GM19324 (cell line): ENCODE data around the gene TGFBR3.

ENCODE experiments used
- ATAC-seq: cut with Tn5 transposase; IDR thresholded peaks from one replicate; pipeline ENCODE4 v1.9.1; 2021; ENCODE audit warnings: mild to moderate bottlenecking, moderate library complexity; ENCODE audit not compliant: unreplicated experiment, low FRiP score

Gene TGFBR3

DNA sequence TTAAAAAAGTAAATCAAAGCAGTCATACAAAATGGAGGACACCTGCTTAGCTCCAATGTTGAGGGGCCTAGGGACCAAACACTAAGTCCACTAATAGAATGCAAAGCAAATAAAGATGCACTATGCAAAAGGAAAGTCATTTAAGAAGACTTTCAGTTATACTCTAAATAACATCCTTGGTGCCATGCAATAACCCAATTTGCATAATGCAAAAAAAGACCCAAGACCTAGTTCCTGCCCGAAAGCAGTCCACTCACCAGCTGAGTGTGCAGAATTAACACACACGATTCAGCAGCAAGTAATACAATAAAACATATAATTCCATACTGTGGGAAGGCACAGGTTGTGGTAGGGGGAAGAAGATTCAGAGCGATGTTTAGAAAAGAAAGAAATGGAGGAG, 101.8 kb downstream of the TGFBR3 start:
- ATAC-seq: peak; percentile 49

DNA sequence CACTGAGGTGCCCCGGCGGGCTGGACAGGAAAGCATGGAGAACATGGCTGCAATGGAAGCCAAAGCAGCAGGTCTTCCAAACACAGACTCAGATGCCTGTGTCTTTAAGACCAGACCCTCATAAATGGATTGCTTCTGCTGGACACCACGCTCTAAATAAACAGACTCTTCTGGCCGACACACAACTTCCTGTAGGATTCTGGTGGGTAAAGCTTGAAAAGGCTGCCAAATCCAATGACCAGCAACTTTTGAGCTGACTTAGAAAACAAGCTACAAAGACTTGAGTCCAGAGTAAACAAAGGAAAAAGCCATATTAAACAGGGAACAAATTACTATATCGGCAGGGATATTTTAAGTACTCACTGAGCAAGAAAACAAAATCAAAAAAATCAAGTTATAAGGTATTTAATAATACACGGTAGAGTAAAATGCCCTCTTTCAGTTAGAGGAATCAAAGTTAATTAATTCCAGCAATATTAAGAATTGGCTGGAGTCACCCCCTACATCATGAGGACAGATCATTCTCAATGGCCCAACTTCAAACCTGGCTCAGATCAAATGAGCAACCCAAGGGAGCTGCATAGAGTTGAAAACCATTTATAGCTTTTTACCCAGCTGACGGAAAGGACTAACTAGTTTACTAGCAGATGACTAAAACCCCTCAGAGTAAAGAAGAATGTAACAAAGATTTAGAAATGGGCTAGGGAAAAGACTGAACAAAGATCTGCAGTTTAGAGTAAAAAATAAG, 102.4 kb downstream of the TGFBR3 start:
- no peak for ATAC-seq

DNA sequence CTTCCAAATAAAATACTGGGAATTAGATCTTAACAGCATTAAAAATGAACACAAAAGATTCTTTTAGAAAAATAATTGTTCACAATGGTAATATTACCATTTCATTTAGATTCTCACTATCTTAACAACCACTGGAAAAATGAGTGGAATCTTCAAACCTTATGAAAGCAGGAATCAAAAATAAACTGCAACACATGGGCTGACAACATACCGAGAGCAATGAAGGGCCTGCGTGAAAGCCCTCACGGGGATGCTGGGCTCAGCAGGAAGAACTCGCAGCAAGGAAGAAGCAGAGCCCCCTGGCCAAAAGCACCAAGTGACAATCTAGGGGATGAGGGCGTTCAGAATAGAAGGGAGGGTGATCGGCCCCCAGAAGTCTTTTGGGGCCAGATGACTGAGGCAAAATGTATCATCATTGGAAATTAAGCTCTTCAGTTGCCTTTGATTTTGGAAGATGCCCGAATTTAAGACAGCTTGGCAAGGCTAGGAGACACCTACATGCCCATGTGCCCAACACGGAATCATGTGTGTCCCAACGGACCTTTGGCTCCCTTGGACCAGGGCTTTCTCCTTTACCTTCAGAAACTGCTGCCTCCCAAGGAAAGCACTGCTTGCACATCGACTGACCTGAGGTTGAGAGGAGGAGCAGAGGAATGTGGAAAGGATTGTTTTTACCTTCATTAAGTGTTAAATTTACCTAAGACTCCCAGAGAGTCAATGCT, 103.9 kb downstream of the TGFBR3 start:
- ATAC-seq: no peak

- ATAC-seq: no peak
Measured at GRCh38 chr1:91781371-91781825, 104.6 kb downstream of the TGFBR3 start.

DNA sequence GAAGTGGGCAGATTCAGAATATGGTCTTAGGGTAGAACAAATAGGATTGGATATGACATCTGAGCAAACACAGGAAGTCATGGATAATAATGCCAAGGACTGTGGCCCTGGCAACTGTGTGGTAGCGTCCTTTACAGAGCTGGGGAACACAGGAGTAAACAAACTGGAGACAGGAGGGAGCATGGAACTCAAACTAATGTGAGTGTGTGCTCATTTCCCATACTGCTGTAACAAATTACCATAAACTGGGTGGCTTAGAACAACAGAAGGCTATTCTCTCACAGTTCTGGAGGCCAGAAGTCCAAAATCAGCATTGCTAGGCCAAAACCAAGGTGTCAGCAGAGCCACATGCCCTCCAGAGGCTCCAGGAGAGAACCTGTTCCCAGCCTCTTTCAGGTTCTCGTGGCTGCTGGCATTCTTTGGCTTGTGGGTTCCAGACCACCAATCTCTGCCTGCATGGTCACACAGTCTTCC, 106.4 kb downstream of the TGFBR3 start:
- no peak for ATAC-seq

GRCh38 chr1:91778964-91779363, 107.0 kb downstream of the TGFBR3 start:
- ATAC-seq: no peak

DNA sequence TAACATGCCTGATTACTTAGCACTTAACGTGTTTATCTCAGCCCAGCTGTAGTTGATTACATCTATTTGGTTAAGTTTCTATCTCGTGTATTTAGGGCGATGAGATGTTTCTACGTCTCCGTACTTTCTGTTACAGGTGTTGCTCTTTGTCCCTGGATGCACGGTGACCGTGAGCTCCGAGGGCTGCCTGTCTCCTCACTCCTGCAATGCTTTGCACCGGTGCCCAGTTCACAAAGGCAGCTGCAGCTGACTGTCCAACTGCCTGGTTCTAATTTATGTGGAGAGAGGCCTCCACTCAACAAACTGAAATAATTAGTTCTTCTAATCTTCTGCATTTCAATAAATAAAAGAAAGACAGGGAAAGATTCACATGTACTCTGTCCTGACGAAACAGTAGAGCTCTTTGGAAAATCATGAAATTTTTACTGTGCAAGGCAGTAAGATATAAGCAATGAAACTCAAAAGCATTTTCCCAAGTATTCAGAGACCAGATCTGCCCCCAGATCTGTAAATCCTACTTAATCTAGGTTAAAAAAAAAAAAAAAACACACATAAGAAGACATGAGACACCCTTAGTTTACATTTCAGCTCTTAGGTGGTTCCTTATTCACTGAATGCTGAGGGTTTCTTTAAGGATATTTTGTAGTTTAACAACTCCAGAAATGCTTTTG, 108.2 kb downstream of the TGFBR3 start:
- ATAC-seq: no peak

DNA sequence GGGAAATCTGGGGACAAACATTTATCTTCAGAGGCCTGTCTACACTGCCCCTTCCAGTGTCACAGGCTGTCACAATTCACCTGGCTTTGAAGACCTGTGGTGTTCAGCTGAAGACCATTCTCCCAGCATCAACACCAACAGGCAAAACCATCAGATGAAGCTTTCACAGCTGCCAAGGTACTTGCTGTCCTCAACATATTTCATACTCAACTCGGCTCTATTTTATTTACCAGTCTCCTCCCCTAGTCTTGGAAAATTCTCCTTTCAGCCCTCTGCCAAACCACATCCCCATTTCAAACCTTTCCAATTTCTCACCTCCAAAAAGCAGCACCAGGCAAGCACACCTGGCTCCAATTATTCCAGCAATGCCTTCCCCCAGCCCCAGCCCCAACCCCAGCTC, 108.8 kb downstream of the TGFBR3 start:
- no peak for ATAC-seq

DNA sequence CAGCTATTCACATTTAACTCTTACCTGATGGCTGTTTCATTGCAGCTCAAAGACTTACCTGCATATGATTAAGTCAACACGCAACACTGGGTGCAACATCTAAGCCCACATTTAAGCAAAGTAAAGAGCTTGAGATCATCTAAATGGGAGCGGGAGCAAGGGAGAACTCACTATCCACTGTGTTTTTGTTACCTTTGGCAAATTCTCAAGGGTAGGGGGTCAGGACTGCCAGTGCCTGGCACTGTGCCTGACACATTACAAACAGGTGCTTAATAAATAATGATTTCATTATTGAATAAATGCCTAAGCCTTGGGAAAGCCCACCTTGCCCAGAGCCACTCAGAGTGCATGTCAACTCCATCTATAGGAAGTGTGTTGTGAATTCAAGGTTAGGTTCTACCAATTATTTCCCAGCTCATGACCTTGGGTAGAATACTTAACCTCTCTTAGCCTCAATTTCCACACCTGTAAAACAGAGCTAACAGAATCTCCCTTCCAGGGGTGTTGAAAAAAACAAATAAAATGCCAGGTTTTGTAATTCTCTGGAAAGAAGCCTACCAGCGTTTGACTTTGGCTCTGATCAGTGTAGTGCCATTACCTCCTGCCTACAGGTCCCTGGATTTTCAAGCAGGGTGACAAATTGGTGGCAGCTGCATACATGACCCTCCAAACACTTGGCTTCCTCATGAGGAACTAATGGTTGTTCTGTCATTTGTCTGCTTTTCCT, 109.7 kb downstream of the TGFBR3 start:
- ATAC-seq: no peak

GRCh38 chr1:91775227-91775626, 110.7 kb downstream of the TGFBR3 start:
- ATAC-seq: no peak

DNA sequence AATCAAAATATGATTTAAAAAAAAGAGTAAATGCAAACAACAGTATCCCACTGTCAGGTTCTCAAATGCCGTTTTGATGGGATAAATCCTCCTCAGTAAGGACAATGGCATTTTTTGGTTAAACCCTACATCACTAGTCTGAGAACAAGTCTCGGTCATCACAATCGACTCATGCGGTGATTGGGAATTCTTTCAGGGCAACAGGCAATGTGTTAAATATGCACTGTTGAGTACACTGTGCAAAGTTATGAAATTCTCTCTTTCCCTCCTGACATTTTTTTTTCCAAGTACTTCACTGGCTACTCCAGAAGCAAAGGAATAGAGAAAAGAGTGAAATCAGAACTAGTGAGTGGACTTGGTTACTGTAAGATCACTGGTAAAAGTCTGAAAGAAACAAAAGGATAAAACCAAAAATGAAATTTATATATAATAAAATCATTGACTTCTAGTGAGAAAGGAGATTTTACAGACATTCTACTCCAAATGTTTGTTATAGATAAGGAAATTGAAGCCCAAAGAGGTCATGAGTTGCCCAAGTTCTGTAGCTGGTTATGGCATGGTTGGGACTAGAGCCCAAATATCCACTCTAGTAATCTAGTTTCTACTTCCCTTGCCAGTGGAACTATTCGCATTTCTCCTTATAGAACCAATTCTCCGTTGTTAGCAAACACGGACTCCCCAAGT, 111.3 kb downstream of the TGFBR3 start:
- ATAC-seq: no peak

DNA sequence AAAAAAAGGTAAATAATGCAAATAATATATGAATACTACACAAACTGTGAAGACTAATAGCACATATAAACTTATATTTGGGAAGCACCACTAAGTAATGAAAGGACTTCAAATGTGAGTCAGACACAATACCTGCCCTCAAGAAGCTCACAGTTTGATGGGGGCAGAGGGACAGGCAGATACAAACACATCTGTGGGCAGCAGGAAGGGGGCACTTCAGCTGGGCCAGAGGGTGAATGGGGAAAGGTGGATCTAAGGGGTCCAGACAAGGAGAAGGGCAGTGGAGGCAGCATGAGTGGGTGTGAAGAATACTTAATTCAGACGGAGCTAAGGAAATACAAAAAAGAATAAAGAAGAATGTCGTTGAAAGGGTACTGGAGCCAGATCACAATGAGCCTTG, 114.2 kb downstream of the TGFBR3 start:
- ATAC-seq: no peak

DNA sequence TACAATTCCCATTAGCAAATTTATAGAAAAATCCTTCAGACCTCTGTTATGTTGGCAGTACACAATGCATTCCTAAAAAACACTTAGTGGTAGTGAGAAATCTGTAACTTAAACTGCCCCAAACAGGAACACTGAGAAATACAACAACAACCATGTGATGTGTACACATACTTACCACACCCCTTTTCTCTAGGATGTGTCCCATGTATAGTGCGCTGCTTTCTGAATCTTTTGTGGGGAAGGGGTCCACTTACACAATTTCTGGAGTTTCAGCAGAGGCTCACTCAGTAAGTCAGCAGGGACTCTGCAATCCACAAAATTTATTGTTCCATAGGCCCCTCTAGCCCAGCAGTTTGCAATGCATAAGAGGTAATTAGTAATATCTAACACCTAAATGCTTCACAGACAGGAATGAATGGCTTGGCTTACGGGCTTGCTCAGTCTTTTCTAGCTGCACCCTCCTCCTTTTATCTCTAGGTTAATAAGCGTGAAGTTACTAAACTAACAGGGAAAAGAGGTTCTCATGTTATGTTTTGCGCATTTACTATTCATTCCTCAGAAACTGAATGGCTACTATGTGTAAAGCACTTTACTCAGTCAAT, 115.2 kb downstream of the TGFBR3 start:
- no peak for ATAC-seq

DNA sequence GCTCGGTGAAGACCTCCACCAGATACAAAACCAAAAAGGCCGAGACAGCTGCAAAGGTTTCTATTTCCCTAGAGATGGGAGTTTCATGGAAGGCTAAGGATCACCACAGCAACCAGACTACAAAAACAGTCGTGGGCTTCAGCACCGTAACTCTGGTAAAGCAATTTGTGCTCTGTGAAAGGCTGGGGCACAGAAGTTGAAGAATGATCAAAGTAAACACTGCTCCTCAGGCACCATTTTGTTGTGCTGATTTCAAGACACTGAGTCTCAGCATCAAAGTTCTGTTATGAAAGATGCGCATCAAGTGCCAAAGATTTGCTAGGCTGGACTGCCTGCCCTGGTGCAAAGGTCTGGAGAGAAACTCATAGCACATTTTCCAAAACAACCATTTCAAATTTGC, 116.2 kb downstream of the TGFBR3 start:
- ATAC-seq: no peak

DNA sequence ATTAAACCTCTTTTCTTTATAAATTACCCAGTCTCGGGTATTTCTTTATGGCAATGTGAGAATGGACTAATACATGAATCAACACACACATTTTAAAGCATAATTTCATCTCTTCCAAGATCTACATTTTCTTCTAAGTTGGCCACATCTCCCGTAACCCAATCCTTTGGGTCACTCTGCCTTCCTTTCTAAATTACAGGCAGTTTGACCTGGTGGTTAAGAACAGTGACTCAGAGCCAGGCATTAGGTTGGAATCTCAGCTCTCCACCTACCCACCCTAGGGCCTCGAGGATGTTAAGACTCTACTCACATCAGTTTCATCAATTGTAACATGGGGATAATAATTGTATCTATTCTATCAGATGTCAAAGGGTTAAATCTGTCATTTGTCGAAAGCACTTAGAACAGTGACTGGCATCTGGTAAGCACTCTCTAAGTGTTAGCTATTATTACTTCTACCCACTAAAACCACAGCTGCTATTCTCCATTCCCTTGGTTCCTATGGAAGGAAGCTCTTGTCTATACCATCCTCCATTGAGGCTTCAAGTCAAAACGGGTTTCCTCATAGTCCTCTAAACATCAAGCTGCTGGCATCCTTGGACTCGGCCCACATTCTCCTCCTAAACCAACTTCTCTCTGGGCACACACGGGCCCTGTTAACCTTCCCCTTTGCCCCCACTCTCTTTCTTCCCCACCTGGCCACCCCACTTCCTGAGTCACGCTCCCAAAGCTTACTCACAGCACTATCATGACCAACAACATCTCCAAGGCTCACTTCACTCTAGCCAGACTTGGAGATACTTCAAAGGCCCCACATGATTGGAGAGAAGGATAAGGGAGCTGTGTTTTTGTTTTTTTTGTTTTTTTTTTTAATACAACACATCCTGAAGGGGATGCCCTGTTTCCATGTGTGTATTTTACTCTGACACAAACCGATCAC, 116.9 kb downstream of the TGFBR3 start:
- no peak for ATAC-seq

- ATAC-seq: no peak
Measured at GRCh38 chr1:91768120-91768519, 117.8 kb downstream of the TGFBR3 start.

- no peak for ATAC-seq
Measured at GRCh38 chr1:91766883-91767282, 119.1 kb downstream of the TGFBR3 start.

DNA sequence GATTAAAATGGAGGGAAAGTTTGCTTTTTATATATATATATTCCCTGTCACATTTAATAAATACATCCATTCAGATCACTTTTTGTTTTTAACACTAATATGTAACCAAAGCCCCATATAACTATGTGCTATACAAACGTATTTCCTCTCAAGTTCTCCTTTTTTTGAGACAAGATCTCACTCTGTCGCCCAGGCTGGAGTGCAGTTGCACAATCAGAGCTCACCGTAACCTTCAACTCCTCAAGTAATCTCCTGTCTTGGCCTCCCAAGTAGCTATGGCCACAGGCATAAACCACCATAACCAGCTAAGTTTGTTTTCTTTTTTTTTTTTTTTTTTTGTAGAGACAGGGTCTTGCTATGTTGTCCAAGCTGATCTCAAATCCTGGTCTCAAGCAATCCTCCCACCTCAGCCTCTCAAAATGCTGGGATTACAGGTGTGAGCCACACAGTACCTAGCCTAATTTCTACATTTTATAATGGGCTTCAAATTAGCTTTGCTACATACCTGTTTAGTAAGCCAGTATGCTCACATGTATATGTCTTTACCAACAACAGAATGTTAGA, 120.0 kb downstream of the TGFBR3 start:
- ATAC-seq: no peak
